KMS-11 (cell line): ENCODE data around the gene P2RY8.

Experiments used
- H2AFZ ChIP-seq: fragments of 200-600 bp; sonication (generic); 2 replicates; pipeline ENCODE4 v1.6.1; 2016; ENCODE audit warnings: antibody characterized with exemption, mixed run types, low read depth
- H3K27ac ChIP-seq: fragments of 200-600 bp; sonication (generic); 2 replicates; pipeline ENCODE4 v1.6.1; 2016; ENCODE audit warnings: mild to moderate bottlenecking, mixed run types
- H3K27me3 ChIP-seq: fragments of 200-600 bp; sonication (generic); 2 replicates; pipeline ENCODE4 v1.6.1; 2017; ENCODE audit warnings: mild to moderate bottlenecking, low read depth, mixed run types, moderate library complexity; ENCODE audit not compliant: insufficient read depth
- H3K36me3 ChIP-seq: fragments of 200-600 bp; sonication (generic); 2 replicates; pipeline ENCODE4 v1.6.1; 2017; ENCODE audit warnings: mild to moderate bottlenecking, mixed run types; ENCODE audit not compliant: insufficient read depth
- H3K4me1 ChIP-seq: fragments of 200-600 bp; sonication (generic); 2 replicates; pipeline ENCODE4 v1.6.1; 2016; ENCODE audit warnings: mild to moderate bottlenecking, low read depth, mixed run types; ENCODE audit not compliant: poor library complexity, severe bottlenecking
- H3K4me2 ChIP-seq: fragments of 200-600 bp; sonication (generic); 2 replicates; pipeline ENCODE4 v1.7.0; 2016; ENCODE audit warnings: mild to moderate bottlenecking, mixed run types
- H3K4me3 ChIP-seq: fragments of 200-600 bp; sonication (generic); IDR thresholded peaks from 2 replicates; pipeline ENCODE4 v1.6.1; 2017; ENCODE audit warnings: low read depth, low read length, mixed read lengths; ENCODE audit not compliant: insufficient read depth
- H3K79me2 ChIP-seq: fragments of 200-600 bp; sonication (generic); 2 replicates; pipeline ENCODE4 v1.6.1; 2016; ENCODE audit warnings: low read depth, mixed run types; ENCODE audit not compliant: insufficient read depth
- H3K9ac ChIP-seq: fragments of 200-600 bp; sonication (generic); 2 replicates; pipeline ENCODE4 v1.6.1; 2016; ENCODE audit warnings: mild to moderate bottlenecking, mixed run types
- H4K20me1 ChIP-seq: fragments of 200-600 bp; sonication (generic); 2 replicates; pipeline ENCODE4 v1.6.1; 2016; ENCODE audit warnings: mild to moderate bottlenecking, mixed run types; ENCODE audit not compliant: insufficient read depth
- TF ChIP-seq, protein P1 (sequence below): fragments of 200-600 bp; sonication (generic); conservative IDR thresholded peaks from 2 replicates; pipeline ENCODE4 v1.6.1; 2017; ENCODE audit warnings: low read depth, mild to moderate bottlenecking, antibody characterized with exemption, low read length, moderate library complexity, mixed read lengths

The P2RY8 gene

DNA sequence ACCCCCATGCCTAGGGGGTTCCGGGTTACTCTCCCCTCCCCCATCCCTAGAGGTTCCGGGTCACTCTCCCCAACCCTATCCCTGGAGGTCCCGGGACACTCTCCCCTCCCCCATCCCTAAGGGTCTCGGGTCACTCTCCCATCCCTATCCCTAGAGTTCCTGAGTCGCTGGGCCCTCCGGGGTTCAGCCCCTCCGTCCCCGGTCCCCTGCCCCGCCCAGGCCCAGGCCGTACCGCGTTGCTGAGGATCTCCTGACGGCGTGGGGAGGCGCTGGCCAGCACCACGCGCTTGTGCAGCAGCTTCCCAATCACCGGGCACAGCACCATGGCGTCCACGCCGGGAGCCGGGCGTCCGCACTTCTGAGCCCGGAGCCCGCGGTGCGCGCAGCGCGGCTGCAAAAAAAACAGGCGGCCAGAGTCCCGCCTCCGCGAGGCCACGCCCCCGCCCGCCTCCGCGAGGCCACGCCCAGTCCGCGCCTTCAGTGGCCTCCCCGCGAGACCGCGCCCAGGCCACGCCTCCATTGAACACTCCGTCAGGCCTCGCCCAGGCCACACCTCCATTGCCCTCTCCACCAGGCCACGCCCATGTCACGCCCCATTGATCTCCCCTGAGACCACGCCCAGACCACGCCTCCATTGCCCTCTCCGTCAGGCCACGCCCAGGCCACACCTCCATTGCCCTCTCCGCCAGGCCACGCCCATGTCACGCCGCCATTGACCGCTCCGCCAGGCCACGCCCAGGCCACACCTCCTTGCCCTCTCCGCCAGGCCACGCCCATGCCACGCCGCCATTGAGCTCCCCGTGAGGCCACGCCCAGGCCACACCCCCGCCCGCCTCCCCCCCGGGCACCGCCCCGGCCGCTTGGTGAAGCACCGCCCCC, 84.2 kb downstream of the P2RY8 start, which contains the start of gene ASMTL:
TSS of gene ASMTL (minus strand) at position 394 of the 879 bp plus-strand sequence. CDS start at position 325, 69 bp downstream.
- Histone ChIP-seq H3K4me3 (no peak within 1 kb of the TSS), H3K79me2 (peaks cover 25% of the 10 kb centered on the region; the same call in 1 of the 2 replicates), H2AFZ (no peak within 1 kb of the TSS), H4K20me1 (no peaks in the 10 kb centered on the region), H3K4me1 (peaks cover 19% of the 10 kb centered on the region), H3K27ac (peak within 1 kb of the TSS; percentile 55; the same call in 1 of the 2 replicates), H3K27me3 (no peaks in the 10 kb centered on the region), H3K4me2 (peak within 1 kb of the TSS; percentile 42), H3K36me3 (no peaks in the 10 kb centered on the region), H3K9ac (peak within 1 kb of the TSS; percentile 68; the same call in 1 of the 2 replicates)
- TF ChIP-seq, protein P1, sequence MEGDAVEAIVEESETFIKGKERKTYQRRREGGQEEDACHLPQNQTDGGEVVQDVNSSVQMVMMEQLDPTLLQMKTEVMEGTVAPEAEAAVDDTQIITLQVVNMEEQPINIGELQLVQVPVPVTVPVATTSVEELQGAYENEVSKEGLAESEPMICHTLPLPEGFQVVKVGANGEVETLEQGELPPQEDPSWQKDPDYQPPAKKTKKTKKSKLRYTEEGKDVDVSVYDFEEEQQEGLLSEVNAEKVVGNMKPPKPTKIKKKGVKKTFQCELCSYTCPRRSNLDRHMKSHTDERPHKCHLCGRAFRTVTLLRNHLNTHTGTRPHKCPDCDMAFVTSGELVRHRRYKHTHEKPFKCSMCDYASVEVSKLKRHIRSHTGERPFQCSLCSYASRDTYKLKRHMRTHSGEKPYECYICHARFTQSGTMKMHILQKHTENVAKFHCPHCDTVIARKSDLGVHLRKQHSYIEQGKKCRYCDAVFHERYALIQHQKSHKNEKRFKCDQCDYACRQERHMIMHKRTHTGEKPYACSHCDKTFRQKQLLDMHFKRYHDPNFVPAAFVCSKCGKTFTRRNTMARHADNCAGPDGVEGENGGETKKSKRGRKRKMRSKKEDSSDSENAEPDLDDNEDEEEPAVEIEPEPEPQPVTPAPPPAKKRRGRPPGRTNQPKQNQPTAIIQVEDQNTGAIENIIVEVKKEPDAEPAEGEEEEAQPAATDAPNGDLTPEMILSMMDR, result no peak

DNA sequence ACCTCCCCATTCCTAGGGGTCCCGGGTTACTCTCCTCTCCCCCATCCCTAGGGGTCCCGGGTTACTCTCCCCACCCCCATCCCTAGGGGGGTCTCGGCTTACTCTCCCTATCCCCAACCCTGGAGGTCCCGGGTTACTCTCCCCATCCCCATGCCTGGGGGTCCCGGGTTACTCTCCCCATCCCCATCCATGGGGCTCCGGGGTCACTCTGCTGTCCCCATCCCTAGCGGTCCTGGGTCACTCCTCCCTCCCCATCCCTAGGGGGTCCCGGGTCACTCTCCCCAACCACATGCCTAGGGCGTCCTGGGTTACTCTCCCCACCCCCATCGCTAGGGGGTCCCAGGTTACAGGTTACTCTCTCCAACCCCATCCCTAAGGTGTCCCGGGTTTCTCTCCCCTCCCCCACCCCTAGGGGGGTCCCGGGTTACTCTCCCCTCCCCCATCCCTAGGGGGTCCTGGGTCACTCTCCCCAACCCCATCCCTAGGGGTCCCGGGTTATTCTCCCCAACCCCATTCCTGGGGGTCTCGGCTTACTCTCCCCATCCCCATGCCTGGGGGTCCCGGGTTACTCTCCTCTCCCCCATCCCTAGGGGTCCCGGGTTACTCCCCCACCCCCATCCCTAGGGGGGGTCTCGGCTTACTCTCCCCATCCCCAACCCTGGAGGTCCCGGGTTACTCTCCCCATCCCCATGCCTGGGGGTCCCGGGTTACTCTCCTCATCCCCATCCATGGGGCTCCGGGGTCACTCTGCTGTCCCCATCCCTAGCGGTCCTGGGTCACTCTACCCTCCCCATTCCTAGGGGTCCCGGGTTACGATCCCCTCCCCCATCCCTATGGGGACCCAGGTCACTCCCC, 85.1 kb downstream of the P2RY8 start:
- Histone ChIP-seq H3K27ac (no peak overlapping the region; the same call in 1 of the 2 replicates), H3K4me2 (peak overlapping the region; percentile 42), H4K20me1 (no peaks in the 10 kb centered on the region), H3K4me1 (peaks cover 11% of the 10 kb centered on the region), H3K27me3 (no peaks in the 10 kb centered on the region), H3K4me3 (no peak overlapping the region), H3K36me3 (no peaks in the 10 kb centered on the region), H2AFZ (no peak overlapping the region), H3K79me2 (peaks cover 25% of the 10 kb centered on the region; the same call in 1 of the 2 replicates), H3K9ac (peak overlapping the region; percentile 68; the same call in 1 of the 2 replicates)
- TF ChIP-seq, protein P1, result no peak

DNA sequence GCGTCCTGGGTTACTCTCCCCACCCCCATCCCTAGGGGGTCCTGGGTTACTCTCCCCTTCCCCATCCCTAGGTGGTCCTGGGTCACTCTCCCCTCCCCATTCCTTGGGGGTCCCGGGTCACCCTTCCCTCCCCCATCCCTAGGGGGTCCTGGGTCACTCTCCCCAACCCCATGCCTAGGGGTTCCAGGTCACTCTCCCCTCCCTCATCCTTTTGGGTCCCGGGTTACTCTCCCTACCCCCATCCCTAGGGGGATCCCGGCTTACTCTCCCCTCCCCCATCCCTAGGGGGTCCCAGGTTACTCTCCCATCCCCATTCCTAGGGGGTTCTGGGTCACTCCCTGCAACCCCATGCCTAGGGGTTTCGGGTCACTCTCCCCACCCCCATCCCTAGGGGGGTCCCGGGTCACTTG, 85.7 kb downstream of the P2RY8 start:
- no peak overlapping the region for H3K4me3 ChIP-seq
- H3K4me1 ChIP-seq, result peaks cover 8% of the 10 kb centered on the region
- H2AFZ ChIP-seq, result no peak overlapping the region
- peaks cover 25% of the 10 kb centered on the region; the same call in 1 of the 2 replicates for H3K79me2 ChIP-seq
- H3K4me2 ChIP-seq, result no peak overlapping the region
- no peaks in the 10 kb centered on the region for H3K27me3 ChIP-seq
- H3K9ac ChIP-seq, result no peak overlapping the region
- TF ChIP-seq, protein P1, result no peak
- no peak overlapping the region for H3K27ac ChIP-seq
- H3K36me3 ChIP-seq, result no peaks in the 10 kb centered on the region
- H4K20me1 ChIP-seq, result no peaks in the 10 kb centered on the region

DNA sequence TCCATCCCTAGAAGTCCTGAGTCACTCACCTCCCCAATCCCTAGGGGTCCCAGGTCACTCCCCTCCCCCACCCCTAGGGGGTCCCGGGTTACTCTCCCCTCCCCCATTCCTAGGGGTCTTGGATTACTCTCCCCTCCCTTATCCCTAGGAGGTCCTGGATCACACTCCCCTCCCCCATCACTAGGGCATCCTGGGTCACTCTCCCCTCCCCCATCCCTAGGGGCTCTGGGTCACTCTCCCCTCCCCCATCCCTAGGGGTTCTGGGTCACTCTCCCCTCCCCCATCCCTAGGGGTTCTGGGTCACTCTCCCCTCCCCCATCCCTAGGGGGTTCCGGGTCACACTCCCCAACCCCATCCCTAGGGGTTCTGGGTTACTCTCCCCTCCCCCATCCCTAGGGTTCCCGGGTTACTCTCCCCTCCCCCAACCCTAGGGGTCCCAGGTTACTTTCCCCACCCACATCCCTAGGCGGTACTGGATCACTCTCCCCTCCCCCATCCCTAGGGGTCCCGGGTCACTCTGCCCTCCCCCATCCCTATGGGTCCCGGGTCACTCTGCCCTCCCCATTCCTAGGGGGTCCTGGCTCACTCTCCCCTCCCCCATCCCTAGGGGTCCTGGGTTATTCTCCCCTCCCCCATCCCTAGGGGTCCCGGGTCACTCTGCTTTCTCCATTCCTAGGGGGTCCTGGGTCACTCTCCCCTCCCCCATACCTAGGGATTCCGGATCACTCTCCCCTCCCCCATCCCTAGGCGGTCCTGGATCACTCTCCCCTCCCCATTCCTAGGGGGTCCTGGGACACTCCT, 86.4 kb downstream of the P2RY8 start:
- Histone ChIP-seq H4K20me1 (no peaks in the 10 kb centered on the region), H3K9ac (no peak overlapping the region), H3K27ac (no peak overlapping the region), H3K4me1 (peaks cover 8% of the 10 kb centered on the region), H2AFZ (no peak overlapping the region), H3K36me3 (no peaks in the 10 kb centered on the region), H3K4me2 (no peak overlapping the region), H3K27me3 (no peaks in the 10 kb centered on the region), H3K4me3 (no peak overlapping the region), H3K79me2 (peaks cover 25% of the 10 kb centered on the region; the same call in 1 of the 2 replicates)
- TF ChIP-seq, protein P1, result no peak
